HG03558 (cell line): ENCODE measurements around the gene TOR1AIP1.

Experiments used
- ATAC-seq: cut with Tn5 transposase; IDR thresholded peaks from one replicate; pipeline ENCODE4 v1.9.1; 2021; ENCODE audit warnings: moderate number of reproducible peaks; ENCODE audit not compliant: unreplicated experiment; ENCODE audit errors: extremely low read depth

The TOR1AIP1 gene

DNA sequence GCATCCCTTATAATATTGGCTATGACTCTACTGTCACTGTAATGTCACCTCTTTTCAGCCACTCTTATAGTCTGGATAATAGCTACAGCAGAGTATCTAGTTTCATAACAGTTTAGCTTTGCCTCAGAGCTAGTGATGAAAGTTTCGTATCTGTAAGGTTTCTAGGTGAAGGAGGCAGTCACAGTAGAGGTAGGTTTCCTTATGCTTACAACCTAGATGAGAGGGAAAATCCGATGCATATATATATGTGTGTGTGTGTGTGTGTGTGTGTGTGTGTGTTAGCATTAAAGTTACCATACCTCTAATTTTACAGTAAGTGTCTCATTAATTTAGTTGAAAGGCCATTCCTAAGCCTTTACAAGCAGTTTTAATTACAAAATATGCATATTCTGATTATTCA lies 2.3 kb upstream of the TOR1AIP1 start:
- no peak for ATAC-seq

GRCh38 chr1:179881642-179882252 lies 338 bp upstream of the TOR1AIP1 start:
- no peak for ATAC-seq

DNA sequence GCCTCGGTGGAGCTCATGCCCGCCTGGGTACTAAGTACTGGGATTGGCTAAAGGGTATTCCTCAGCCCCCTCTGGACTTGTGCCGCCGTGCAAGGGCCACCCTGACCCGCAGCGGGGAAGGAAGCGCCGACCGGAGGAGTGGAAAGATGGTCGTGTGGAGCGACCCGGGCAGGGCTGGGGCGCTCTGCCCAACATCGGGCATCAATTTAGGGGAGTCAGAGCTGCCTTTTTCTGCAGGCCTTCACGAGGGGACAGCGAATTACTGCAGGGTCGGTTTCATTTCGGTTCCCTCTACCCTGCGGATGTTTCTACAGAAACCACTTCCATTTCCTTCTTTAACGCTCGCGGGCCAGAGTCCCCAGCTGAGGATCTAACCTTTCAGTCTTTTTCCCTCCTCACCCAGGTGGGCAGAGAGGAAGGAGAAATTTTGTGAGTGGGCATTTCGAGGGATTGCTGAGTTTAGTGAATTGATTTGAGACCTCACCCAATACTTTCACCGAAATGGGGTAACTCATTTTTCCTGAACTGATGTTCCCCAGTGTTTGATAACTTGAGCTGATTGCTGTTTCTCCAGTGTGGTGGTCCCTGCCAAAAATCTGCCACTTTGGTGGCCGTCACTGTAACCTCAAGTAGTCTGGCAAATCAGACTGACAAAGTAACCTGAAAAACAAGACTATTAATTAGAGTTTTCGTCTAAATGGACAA lies 1.1 kb downstream of the TOR1AIP1 start:
- ATAC-seq: no peak

DNA sequence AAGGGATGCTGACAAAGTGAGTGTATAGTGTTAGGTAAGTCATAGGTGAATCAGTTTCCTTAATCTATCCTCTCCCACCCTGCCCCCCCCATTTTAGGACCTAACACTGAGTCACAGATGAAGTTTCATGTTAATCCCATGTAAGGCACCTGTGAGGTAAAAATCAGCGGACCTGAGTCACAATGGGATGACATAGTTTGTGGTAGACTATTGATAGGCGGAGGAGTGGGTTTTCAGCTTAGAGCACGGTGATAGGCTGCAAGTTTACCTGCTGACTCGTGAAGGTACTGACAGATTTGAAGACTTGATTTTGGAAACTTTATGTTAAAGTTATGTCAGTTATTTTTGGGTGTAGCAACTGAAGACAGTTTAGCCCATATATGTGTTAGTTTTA lies 1.7 kb downstream of the TOR1AIP1 start:
- ATAC-seq: peak; percentile 20

- no peak for ATAC-seq
These were observed 6.0 kb downstream of the TOR1AIP1 start for GRCh38 chr1:179888071-179888470.

- ATAC-seq: no peak
These were observed 7.5 kb downstream of the TOR1AIP1 start for GRCh38 chr1:179889589-179889988.

GRCh38 chr1:179910934-179911333 lies 28.8 kb downstream of the TOR1AIP1 start:
- no peak for ATAC-seq

DNA sequence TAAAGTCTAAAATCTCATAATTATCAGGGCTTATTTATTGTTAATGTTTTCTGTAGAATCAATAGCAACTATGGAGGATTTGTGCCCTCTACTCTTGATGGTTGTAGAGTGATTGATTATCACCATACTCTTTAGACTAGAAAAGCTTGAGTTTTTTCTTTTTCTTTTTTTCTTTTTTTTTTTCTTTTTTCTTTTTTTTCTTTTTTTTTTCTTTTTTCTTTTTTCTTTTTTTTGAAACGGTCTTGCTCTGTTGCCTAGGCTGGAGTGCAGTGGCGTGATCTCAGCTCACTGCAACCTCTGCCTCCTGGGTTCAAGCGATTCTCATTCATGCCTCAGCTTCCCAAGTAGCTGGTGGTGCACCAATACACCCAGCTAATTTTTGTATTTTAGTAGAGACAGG lies 29.7 kb downstream of the TOR1AIP1 start:
- ATAC-seq: no peak

GRCh38 chr1:179917601-179918429 lies 35.7 kb downstream of the TOR1AIP1 start:
- ATAC-seq: no peak

GRCh38 chr1:179921472-179921871 lies 39.4 kb downstream of the TOR1AIP1 start:
- no peak for ATAC-seq

DNA sequence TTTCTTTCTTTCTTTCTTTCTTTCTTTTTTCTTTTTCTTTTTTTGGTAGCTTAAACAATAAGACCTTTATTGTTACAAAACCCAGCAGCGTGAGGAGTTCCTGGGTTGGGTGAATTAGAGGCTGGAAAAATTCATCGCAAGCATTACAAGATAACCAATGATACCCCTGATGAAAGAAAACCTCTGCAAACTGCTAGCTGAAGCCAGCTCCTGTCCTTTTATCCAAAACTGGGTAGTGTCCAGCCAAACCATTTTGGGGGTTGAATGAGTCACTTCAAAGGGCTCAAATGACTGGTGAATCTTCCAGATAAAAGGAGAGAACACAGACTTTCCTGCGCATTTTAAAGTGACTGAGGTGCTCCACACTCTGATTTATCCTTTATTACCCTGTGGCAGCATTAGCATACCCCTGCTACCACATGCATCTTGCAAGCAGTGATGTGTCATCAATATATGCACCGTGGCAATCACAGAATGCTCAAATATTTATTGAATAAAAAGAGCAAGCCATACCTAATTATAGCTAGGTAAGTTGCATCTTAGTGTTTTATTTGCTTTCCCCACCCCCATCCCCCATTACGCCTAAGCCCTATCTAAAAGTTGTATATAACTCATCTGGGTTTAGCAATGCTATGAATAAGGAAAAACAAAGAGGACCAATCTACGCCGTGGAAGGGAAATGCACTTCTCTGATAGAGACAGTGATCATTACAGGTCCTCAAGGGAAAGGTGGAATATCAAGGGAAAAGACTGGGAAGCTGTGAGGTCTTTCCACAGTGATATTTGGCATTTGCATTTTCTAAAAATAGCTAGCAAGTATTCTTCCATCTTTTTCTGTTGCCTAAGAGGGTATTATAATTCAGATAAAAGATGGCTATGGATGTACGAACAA lies 40.1 kb downstream of the TOR1AIP1 start:
- ATAC-seq: no peak

DNA sequence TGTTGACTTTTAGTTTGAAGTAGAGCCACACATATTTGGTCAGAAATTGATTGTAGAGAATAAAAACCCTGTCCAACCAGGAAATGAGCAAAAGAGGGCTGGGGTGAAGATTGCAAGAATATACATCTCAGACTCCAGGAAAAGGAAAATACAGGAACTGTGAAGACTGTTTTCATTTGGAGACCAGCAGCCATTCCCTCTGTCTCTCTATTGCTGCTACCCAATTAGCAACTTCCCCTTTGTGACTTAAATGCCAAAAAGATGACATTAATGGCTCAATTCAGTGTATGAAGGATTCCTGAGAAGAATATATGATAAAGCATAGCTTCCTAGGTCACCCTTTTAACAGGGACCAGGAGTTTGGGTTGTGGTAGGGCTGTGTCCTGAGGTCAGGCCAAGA lies 40.9 kb downstream of the TOR1AIP1 start:
- ATAC-seq: no peak

DNA sequence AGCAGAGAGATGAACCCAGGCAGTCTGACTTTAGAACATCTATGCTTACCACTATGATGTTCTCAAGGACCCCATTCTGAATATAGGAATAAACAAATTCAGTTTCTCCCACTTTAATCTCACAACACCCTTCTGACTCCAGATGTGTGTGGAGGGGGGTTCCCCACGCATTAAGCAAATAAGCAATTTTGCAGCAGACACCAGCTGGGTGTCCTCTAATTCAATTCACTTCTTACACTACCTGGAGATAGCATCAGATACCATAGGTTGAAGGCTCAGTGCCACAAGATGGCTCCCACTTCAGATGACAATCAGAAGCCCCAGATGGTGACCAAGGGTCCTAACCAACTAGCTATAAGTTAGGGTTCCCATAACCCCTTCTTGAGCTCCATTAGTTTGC lies 42.2 kb downstream of the TOR1AIP1 start:
- no peak for ATAC-seq

- ATAC-seq: no peak
These were observed 43.2 kb downstream of the TOR1AIP1 start for GRCh38 chr1:179925302-179925701.

- no peak for ATAC-seq
These were observed 44.1 kb downstream of the TOR1AIP1 start for GRCh38 chr1:179925922-179926849.

GRCh38 chr1:179926850-179927205 lies 44.7 kb downstream of the TOR1AIP1 start:
- ATAC-seq: no peak

DNA sequence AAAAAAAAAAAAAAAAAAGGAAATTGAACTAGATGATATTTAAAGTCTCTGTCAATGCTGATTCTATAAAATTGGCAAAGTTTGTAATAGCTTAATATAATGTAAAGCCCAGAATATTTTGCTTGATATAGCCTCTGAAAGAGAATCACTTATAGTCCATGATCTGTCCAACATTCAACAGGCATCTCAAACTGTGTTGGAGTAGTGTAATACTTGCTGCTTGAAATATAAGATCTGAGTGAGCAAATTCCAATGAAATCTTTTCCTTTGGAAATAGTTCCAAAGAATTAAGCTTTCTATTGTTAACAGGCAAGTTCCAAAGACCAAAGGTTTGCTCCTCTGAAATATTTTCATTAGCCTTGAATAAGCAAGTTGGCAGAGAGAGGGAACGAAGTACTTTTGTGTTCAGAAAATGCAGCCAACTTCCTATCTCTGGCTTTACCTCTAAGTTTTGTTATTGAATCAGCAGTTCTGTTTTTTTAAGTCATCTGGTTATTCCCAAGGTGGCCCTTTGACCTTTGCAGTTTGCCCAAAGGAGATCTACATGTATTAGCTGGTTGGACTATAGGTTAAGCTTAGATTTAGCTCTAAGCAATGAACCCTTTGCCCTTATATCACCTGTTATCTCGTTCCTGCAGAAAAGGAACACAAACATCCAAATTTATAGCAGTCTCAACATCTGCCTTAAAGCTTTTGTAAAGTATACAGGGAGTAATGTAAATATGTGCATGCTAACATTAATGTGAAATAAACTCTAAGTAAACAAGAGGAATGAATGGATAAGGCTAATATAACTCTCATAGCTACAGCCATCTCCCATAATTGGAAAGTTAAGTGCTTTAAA lies 48.1 kb downstream of the TOR1AIP1 start:
- ATAC-seq: no peak

GRCh38 chr1:179930867-179931266 lies 48.8 kb downstream of the TOR1AIP1 start:
- ATAC-seq: no peak
